ENCODE results near the gene C11orf21.

C11orf21 gene

DNA sequence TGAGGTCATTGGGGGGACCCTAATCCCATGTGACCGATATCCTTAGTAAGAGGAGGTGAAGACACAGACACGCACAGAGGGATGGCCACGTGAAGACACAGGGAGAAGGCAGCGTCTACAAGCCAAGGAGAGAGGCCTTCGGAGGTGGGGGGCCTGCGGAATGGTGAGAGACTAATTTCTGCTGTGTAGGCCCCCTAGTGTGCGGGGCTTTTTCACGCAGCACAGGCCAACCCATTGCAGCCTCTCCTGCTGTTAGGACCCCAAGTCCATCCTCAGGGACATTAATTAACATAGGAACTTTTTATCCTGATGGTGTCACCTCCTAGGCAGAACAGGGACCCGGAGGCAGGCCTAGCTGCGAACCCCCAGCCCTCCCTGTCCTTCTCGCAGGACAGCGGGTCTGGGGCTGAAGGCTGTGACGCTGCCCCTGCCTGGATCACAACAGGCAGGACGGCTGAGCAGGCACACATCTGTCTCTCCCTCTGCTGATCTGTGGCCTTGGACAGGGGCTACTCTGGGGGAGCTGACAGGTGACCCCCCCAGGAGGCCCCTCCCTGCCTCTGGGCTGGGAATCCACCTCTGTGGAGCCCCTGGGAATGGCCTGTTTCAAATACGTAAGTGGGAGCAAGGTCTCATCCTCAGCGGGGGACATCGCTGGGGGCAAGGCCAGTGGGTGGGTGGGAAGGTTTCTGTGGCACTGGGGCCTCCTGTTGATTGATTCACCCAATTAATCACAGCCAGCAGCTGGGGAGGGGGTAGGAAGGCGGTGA is 39.2 kb downstream of the C11orf21 start:
- in situ Hi-C loops (cut with HindIII; ENCODE audit: low sequenced_read_pairs) = no loop called here

DNA sequence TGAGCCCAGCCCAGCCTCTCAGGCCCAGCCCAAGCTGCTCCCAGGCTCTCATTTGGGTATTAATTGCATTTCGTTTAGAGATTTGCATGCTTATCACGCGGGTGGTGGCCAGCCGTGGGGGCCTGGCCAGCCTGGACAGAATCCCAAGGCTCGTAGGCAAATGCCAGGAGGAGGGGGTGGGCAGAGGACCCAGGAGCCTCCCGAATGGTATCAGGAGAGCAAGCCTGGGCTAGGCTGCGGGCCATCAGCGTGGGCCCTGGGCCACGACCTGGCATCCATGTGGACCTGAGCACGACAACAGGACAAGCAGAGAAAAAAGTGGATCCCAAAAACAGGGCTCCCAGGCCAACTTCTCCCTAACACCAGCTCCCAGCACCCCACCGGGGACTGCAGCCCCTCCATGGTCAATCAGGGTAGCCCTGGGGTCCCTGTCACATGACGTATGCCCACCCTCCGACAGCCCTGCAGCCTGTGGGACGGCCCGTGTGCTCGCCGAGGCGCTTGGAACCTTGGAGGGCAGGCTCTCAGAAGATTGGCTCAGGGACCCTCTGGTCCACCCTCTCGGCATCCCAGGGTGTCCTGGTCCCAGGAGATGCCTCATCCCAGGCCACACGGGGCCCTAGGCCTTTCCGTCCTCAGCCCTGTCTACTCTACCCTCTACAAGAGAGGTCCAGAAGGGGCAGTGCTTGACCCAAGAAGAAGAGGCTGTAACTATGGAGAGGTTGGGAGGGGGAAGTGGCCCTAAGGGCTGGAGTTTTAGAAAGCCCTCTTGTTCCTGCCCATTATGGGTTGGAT is 40.1 kb downstream of the C11orf21 start:
- in situ Hi-C loops (cut with HindIII; ENCODE audit: low sequenced_read_pairs) = no loop called here

DNA sequence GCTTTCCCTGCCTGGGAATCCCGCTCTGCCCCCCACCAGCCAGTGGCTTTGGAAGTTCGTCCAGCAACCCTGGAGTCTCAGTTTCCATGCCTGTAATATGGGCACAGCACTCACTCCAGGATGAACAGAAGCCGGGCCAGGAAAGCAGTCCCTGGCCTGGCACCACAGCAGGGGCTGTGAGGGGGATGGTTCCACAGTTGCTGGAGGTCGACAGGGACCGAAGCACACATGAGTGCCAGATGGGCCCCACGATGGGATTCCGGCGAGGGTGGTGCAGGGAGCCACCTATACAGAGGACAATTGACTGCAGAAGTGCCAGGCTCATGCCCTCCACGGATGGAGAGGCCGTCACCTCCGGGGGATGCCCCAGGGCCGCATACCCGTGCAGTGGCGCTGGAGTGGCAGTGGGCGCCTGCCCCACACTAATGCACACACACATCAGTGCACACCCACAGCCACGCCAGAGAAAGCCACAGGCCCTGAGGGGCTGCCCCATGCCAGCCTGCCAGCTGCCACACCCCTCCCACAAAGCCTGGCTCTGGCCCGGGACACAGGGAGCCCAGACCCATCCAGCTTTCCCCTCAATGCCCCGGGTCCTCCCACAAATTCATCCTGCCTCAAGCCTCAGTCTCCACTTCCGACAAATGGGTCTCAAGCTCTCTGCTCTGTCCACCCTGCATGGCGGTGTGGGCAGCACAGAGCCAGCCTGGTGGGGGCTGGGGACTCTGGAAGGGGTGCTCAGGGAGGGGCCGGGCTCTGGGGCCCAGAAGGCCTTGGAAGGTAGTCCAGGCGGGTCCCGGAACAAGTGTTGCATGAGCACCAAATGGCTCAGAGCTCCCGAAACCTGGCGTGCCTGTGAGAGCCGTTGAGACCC is 41.0 kb downstream of the C11orf21 start:
- in situ Hi-C loops (cut with HindIII; ENCODE audit: low sequenced_read_pairs) = no loop called here

GRCh38 chr11:2259897-2260451 is 41.7 kb downstream of the C11orf21 start:
- in situ Hi-C loops (cut with HindIII; ENCODE audit: low sequenced_read_pairs) = no loop called here

- in situ Hi-C loops (cut with HindIII; ENCODE audit: low sequenced_read_pairs) = no loop called here
Measured at GRCh38 chr11:2259466-2259830, 42.3 kb downstream of the C11orf21 start.

GRCh38 chr11:2258501-2259465 is 42.9 kb downstream of the C11orf21 start:
- in situ Hi-C loops (cut with HindIII; ENCODE audit: low sequenced_read_pairs) = no loop called here

- in situ Hi-C loops (cut with HindIII; ENCODE audit: low sequenced_read_pairs) = no loop called here
Measured at GRCh38 chr11:2256951-2257700, 44.6 kb downstream of the C11orf21 start.

DNA sequence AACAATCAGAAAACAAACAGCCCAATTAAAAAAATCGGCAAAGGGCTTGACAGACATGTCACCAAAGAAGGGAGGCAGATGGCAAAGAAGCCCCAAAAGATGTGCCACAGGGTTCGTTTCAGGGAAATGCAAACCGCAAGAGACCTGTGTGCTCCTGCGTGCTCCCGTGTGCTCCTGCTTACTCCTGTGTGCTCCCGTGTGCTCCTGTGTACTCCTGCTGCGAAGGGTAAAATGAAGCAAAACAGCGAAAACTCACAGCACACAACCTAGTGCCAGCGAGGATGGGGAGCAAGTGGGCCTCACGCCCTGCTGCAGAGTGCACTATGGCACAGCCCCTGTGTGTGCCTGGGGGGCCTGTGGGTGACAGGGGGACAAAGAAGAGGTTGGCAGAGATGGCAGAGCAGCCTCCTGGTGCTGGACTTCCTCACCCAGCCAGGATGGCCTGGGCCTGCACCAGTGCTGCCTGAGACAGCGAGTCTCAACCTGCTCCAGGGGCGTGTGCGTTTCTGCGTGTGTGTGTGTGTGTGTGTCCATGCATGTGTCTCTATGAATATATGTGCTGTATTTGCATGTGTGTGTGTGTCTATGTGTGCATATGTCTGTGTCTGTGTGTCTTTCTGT is 45.3 kb downstream of the C11orf21 start:
- in situ Hi-C loops (cut with HindIII; ENCODE audit: low sequenced_read_pairs) = no loop called here

DNA sequence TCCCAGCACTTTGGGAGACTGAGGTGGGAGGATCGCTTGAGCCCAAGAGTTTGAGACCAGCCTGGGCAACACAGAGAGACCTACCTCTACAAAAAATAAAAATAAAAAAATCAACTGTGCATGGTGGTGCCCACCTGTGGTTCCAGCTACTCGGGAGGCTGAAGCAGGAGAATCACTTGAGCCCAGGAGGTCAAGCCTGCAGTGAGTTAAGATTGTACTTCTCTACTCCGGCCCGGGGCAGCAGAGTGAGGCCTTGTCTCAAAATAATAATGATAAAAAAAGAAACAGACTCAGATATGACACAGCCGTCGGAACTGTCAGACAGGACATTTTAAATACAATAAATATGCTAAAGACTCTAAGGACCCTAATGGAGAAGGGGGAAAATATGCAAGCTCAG is 49.7 kb downstream of the C11orf21 start:
- in situ Hi-C loops (cut with HindIII; ENCODE audit: low sequenced_read_pairs) = no loop called here

GRCh38 chr11:2251138-2251537 is 50.6 kb downstream of the C11orf21 start:
- in situ Hi-C loops (cut with HindIII; ENCODE audit: low sequenced_read_pairs) = no loop called here

DNA sequence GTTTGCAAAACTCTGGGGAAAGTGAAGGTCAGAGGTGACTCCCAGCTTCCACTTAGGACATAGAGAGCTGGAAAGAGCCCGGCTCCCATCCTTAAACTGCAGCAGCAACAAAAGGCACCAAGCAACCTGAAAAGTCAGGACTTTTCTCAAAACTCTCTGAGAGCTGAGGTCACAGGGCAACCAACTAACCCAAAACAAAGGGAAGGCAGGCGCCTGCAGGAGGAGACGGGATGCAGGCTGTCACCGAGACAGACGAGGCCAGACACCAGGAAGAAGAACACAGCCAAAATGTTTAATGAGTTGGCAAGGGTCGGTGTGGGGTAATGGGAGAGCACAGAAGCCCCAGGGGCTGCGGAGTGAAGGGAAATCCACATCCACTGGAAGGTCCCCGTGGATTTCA is 51.2 kb downstream of the C11orf21 start:
- in situ Hi-C loops (cut with HindIII; ENCODE audit: low sequenced_read_pairs) = no loop called here

DNA sequence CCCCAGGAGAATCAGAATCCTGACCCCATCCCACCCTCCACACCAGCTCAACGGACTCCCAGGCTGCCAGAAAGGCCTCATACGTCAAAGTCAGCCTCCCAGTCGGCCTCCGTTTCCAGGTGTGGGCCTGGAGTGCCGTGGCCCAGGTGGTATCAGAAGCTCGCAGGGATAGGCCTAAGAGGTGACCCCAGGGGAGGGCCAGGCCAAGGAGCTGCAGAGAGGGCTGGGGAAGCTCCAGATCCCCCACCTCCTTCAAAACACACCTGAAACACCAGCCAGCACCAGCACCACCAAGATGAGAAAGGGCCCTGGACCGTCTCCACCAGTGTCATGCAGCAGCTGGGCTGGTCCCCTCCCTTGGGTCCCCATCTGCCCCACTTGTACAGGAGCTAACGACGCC is 51.7 kb downstream of the C11orf21 start:
- in situ Hi-C loops (cut with HindIII; ENCODE audit: low sequenced_read_pairs) = no loop called here

DNA sequence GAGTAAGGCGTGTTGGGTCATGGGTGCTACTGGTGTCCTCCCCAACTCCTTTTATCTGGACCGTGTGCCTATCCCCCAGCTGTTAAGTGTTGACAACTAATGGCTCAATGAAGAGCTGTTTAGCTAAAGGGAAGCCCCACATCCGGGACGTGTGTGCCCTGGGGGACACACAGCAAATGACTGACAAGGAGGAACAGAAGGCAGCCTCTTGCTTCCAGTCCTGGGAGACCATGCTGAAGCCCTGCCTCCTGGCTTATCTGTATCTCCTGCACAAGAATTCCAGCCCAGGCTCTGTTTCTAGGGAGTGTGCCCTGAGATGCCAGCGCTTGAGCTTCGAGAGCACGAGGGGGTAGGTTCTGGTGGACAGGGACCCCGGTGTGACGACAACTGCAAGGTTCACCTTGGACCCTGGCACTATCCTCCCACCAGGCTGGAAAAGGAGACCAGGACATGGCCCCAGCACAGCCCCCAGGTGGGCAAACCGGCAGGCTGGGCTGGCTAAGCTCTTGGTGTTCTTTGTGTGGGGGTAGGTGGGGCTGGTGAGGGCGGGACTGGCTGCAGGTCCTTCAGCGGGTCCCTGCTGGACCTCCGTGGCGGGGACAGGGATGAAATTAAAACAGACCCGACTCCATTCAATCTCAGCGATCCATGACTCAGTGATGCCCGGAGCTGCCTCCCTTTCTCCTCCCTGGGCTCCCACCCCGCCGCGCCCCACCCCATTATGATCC is 52.4 kb downstream of the C11orf21 start:
- in situ Hi-C loops (cut with HindIII; ENCODE audit: low sequenced_read_pairs) = loop anchor here (5.0 kb wide), 2 partner anchors 48 to 163 kb away; no protein-coding TSS in a partner anchor

DNA sequence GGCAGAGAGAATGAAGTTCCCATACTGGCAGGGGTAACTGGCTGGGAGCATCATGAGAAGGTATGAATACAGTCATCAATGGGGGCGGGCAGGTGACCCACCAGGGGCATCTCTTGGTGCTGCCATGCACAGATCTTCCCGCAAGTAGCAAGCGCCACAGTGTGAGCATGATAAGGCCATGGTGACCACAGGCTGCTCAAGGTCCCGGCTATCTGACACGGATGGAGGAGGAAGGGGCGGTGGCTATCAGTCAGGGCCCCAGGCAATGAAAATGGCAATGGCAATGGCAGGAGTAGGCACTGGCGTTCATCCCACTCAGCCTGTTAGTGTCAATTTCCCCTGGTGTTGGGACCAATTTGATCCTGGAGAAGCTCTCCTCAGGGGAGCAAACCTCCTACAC is 53.0 kb downstream of the C11orf21 start:
- in situ Hi-C loops (cut with HindIII; ENCODE audit: low sequenced_read_pairs) = loop anchor here (5.0 kb wide), 2 partner anchors 49 to 164 kb away; no protein-coding TSS in a partner anchor

DNA sequence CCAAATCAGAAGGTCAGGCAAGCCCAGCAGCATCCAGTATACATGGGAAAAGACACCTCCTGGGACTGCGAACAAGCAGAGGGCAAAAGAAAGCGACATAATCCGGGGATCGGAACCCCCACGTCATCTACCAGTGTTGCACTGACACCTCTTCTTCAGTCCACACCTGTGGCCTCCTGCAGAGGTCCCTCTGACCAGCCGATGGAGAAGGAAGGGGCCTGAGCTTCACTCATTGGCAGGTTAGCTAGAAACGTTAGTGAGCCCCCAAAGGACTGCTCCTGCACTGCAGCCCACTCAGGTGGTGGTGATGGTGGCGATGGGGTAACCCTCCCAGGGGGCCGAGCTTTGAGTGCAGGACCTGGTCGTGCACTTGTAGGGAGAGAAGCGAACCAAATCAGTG is 53.5 kb downstream of the C11orf21 start:
- in situ Hi-C loops (cut with HindIII; ENCODE audit: low sequenced_read_pairs) = loop anchor here (5.0 kb wide), 2 partner anchors 49 to 164 kb away; no protein-coding TSS in a partner anchor

DNA sequence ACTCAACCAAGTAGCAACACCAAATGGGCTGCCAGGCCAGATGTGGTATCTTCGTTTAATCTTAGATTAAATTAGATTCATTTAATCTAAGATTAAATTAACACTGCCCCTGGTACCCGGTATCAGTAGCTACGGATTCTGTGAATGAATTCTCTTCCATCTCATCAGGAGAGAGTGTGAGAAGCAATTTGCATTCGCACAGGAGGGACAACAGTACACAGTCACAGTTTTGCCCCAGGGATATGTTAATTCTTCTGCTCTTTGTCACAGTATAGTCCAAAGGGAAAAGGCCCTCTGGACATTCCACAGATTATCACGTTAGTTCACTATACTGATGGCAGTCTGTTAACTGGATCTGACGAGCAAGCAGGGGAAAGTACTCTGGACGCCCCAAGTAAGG is 54.2 kb downstream of the C11orf21 start:
- in situ Hi-C loops (cut with HindIII; ENCODE audit: low sequenced_read_pairs) = loop anchor here (5.0 kb wide), 2 partner anchors 50 to 165 kb away; no protein-coding TSS in a partner anchor
